HFFc6 (cell line): Measurements from ENCODE around the gene SUPT7L. TPM values are rescaled to one million over a fixed set of nuclear protein-coding genes. Genes with fewer than 3 reads are reported as not detected.

Experiments
- DNase-seq: peaks from one replicate; pipeline ENCODE4 v3.0.0-alpha.2; 2018
- H3K27ac Mint-ChIP-seq: 2 replicates; pipeline ENCODE4 v1.8.0; 2020; ENCODE audit warnings: mild to moderate bottlenecking, mixed read lengths
- H3K27me3 Mint-ChIP-seq: 2 replicates; pipeline ENCODE4 v1.8.0; 2021; ENCODE audit warnings: mild to moderate bottlenecking, moderate library complexity, mixed read lengths; ENCODE audit not compliant: insufficient read depth
- H3K36me3 Mint-ChIP-seq: 2 replicates; pipeline ENCODE4 v1.8.0; 2021; ENCODE audit warnings: low read depth, mixed read lengths
- H3K4me1 Mint-ChIP-seq: 2 replicates; pipeline ENCODE4 v1.8.0; 2020; ENCODE audit warnings: low read depth, mixed read lengths
- H3K4me3 Mint-ChIP-seq: 2 replicates; pipeline ENCODE4 v1.8.0; 2020; ENCODE audit warnings: mild to moderate bottlenecking, moderate library complexity, mixed read lengths
- H3K9me3 Mint-ChIP-seq: 2 replicates; pipeline ENCODE4 v1.8.0; 2020; ENCODE audit warnings: mild to moderate bottlenecking, mixed read lengths
- total RNA-seq, 6 experiments: library from RNA; stranded (reverse); fragmentation: NEBNext Ultra II Directional; extraction: Animal tissue kit (Norgen Biotek cat#: 25700); gene quantifications; 2 replicates in 1 of 6; 3 replicates in 5 of 6; pipeline ENCODE4 v1.2.3, GENCODE V29; 2021
- TF ChIP-seq, protein P1 (sequence below): fragments of 200-600 bp; sonication (generic); IDR thresholded peaks from 2 replicates; pipeline ENCODE4 v1.5.0; 2021; ENCODE audit warnings: antibody characterized with exemption, mild to moderate bottlenecking

The SUPT7L gene
- total RNA-seq, 6 experiments from 2014 or later: 22.7 to 26.4 (median 24.2) TPM

GRCh38 chr2:27645197-27645596 is 18.2 kb downstream of the SUPT7L start:
- Mint-ChIP-seq H3K27ac (no peak overlapping the region), H3K9me3 (no peaks in the 10 kb centered on the region)

DNA sequence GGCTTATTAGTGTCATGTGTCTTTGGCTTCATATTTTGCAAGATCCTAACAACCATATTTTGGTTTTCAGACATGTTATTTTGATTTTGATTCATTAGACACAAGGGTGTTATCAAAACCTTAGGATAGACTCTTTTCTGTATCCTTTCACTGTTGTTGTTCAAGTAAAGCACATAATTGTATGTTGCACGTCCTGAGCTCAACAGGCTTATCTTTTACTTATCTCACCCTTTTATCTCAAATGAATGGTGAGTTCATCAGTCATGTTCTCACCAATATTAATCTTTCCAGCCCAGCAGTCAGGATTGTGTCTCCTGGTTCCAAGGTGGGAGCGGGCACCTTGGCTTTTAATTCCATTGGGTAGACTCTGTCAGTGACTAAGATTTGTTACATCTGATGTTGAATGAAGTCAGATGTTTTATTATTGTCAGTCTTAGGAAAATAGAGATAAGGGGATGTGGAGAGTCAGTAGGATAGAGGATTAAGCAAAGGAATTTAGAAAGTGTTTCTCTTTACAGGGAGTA is 22.6 kb downstream of the SUPT7L start:
- H3K9me3 Mint-ChIP-seq: no peaks in the 10 kb centered on the region
- no peak for DNase-seq
- TF ChIP-seq, protein P1, sequence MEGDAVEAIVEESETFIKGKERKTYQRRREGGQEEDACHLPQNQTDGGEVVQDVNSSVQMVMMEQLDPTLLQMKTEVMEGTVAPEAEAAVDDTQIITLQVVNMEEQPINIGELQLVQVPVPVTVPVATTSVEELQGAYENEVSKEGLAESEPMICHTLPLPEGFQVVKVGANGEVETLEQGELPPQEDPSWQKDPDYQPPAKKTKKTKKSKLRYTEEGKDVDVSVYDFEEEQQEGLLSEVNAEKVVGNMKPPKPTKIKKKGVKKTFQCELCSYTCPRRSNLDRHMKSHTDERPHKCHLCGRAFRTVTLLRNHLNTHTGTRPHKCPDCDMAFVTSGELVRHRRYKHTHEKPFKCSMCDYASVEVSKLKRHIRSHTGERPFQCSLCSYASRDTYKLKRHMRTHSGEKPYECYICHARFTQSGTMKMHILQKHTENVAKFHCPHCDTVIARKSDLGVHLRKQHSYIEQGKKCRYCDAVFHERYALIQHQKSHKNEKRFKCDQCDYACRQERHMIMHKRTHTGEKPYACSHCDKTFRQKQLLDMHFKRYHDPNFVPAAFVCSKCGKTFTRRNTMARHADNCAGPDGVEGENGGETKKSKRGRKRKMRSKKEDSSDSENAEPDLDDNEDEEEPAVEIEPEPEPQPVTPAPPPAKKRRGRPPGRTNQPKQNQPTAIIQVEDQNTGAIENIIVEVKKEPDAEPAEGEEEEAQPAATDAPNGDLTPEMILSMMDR: no peak
- no peak overlapping the region for H3K27ac Mint-ChIP-seq
- no peak overlapping the region for H3K4me3 Mint-ChIP-seq
- H3K27me3 Mint-ChIP-seq: no peaks in the 10 kb centered on the region
- H3K4me1 Mint-ChIP-seq: peaks cover 28% of the 10 kb centered on the region
- H3K36me3 Mint-ChIP-seq: peaks cover 28% of the 10 kb centered on the region

More at GRCh38 chr2:27645197-27645596, 18.2 kb downstream of the SUPT7L start:
- Mint-ChIP-seq H3K4me1 (peaks cover 14% of the 10 kb centered on the region), H3K4me3 (no peak overlapping the region), H3K36me3 (peaks cover 32% of the 10 kb centered on the region), H3K27me3 (no peaks in the 10 kb centered on the region)
- TF ChIP-seq, protein P1: no peak
- DNase-seq: no peak

DNA sequence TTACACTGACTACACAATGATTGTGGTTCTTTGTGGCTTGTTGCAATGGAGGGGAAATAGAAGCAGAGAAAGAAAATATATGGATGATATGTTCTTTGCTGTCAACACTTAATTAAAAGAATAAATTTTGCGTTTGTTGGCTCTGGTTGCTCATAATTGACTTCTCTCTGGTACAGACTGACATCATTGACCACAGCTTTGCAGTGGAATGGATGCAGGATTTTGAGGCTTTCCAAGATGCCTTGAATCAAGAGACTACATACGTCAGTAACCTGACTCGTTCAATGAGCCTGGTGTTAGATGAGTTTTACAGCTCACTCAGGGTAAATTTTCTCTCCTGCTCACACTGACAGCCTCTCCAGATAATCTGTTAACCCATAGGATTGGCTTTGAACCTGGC is 24.7 kb downstream of the SUPT7L start:
- H3K9me3 Mint-ChIP-seq: no peaks in the 10 kb centered on the region
- H3K4me3 Mint-ChIP-seq: no peak overlapping the region
- peak; percentile 88 for DNase-seq
- no peaks in the 10 kb centered on the region for H3K27me3 Mint-ChIP-seq
- peak overlapping the region; percentile 83 for H3K27ac Mint-ChIP-seq
- peaks cover 49% of the 10 kb centered on the region for H3K36me3 Mint-ChIP-seq
- H3K4me1 Mint-ChIP-seq: peaks cover 32% of the 10 kb centered on the region
- TF ChIP-seq, protein P1: no peak

GRCh38 chr2:27638037-27638637 is 25.3 kb downstream of the SUPT7L start:
- H3K27ac Mint-ChIP-seq: peak overlapping the region; percentile 83
- peaks cover 32% of the 10 kb centered on the region for H3K4me1 Mint-ChIP-seq
- peaks cover 51% of the 10 kb centered on the region for H3K36me3 Mint-ChIP-seq
- TF ChIP-seq, protein P1: no peak
- peak; percentile 91 for DNase-seq
- peak overlapping the region; percentile 41 for H3K4me3 Mint-ChIP-seq
- no peaks in the 10 kb centered on the region for H3K27me3 Mint-ChIP-seq
- H3K9me3 Mint-ChIP-seq: no peaks in the 10 kb centered on the region

DNA sequence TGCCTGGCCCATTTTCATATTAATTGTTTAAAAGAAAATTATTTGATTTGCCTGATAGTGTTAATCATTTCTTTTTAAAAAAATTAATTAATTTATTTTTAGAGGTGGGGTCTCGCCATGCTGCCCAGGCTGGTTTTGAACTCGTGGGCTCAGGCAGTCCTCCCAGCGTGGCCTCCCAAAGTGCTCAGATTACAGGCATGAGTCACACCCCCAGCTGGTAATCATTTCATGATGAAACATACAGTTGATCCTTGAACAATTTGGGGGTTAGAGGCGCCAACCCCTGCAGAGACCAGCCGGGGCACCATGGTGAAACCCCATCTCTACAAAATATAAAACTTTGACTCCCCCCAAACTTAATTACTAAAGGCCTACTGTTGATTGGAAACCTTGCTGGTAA is 26.6 kb downstream of the SUPT7L start:
- no peaks in the 10 kb centered on the region for H3K27me3 Mint-ChIP-seq
- peaks cover 56% of the 10 kb centered on the region for H3K36me3 Mint-ChIP-seq

More for the DNA sequence above, 26.6 kb downstream of the SUPT7L start:
- Mint-ChIP-seq H3K4me1 (peaks cover 32% of the 10 kb centered on the region), H3K4me3 (no peak overlapping the region), H3K9me3 (no peaks in the 10 kb centered on the region), H3K27ac (no peak overlapping the region)
- TF ChIP-seq, protein P1: no peak
- no peak for DNase-seq
